HG02981 (cell line): ENCODE data around the gene C19orf38.
"Not testable (repeated sequence)": the region's sequence is repeated elsewhere in the genome, so short reads cannot be mapped to it uniquely, and the experiment has no call there.

Experiments
- ATAC-seq: cut with Tn5 transposase; IDR thresholded peaks from one replicate; pipeline ENCODE4 v1.9.1; 2021; ENCODE audit warnings: mild to moderate bottlenecking, moderate library complexity; ENCODE audit not compliant: unreplicated experiment

Gene C19orf38

GRCh38 chr19:10820173-10820572 is 28.0 kb upstream of the C19orf38 start:
- no peak for ATAC-seq

GRCh38 chr19:10823690-10824089 is 24.5 kb upstream of the C19orf38 start:
- ATAC-seq = no peak

GRCh38 chr19:10826231-10826630 is 22.0 kb upstream of the C19orf38 start:
- ATAC-seq = no peak

- ATAC-seq = no peak
Observed at GRCh38 chr19:10826846-10827245, 21.4 kb upstream of the C19orf38 start.

- ATAC-seq = no peak
Observed at GRCh38 chr19:10828981-10829821, 19.0 kb upstream of the C19orf38 start.

GRCh38 chr19:10829967-10830366 is 18.2 kb upstream of the C19orf38 start:
- no peak for ATAC-seq

- ATAC-seq = no peak
Observed at GRCh38 chr19:10830370-10830769, 17.8 kb upstream of the C19orf38 start.

GRCh38 chr19:10830931-10831779 is 17.1 kb upstream of the C19orf38 start:
- no peak for ATAC-seq

- no peak for ATAC-seq
Observed at GRCh38 chr19:10831987-10832938, 16.0 kb upstream of the C19orf38 start.

GRCh38 chr19:10832939-10833296 is 15.3 kb upstream of the C19orf38 start:
- no peak for ATAC-seq

GRCh38 chr19:10835089-10835753 is 13.0 kb upstream of the C19orf38 start:
- no peak for ATAC-seq

- ATAC-seq = peak; percentile 77
Observed at GRCh38 chr19:10835754-10836478, 12.3 kb upstream of the C19orf38 start, which contains the start of gene TMED1. Gene TMED1, minus strand, starts transcription at chr19:10836212. Its CDS starts 21 bp downstream, at chr19:10836191.

- ATAC-seq = peak; percentile 9
Observed at GRCh38 chr19:10836479-10837330, 11.5 kb upstream of the C19orf38 start.

GRCh38 chr19:10837649-10838048 is 10.6 kb upstream of the C19orf38 start:
- ATAC-seq = not testable (repeated sequence)

GRCh38 chr19:10838377-10838776 is 9.8 kb upstream of the C19orf38 start:
- ATAC-seq = no peak

GRCh38 chr19:10839114-10840050 is 8.8 kb upstream of the C19orf38 start:
- ATAC-seq = no peak

GRCh38 chr19:10842788-10843187 is 5.4 kb upstream of the C19orf38 start:
- no peak for ATAC-seq
